ENCODE data around the gene LRRC26.

The LRRC26 gene

DNA sequence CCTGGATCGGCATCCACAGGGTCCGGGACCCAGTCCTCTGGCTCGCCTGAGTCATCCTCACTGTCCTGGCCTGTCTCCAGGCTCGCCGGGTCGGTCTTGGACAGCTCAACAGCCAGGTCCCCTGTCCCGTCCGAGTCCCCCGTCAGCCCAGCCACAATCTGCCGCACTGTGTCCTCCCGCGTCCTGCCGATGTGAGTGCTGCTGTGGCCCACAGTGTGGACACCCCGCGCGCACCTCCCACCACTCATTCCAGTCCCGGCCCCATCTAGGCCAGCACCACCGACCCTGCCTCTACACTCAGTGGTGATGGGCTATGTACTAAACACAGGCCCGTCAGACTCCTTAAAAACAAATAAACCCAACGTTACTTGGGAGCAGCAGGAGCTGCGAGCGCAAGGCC, 11.8 kb upstream of the LRRC26 start:
- DNase-seq = no peak

- DNase-seq = no peak
These were observed 10.6 kb upstream of the LRRC26 start for GRCh38 chr9:137180491-137180890.

DNA sequence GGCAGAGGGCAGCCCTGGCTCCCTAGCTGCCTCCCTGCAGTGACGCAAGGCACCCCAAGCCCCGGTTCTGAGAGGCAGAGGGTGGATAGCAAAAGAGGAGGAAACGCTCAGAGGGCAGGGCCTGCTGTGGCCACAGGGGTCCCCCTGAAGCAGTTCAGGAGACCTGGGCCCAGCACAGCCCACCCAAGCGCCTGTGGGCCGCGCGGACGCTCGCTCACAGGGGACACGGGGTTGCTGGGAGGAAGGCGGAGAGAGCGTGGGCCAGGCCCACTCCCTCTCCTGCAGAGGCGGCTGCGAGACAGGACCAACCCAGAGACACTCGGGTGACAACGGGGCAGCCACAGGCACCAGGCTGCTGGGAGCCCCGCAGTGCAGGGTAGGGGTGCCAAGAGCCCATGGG, 9.9 kb upstream of the LRRC26 start:
- DNase-seq = no peak

DNA sequence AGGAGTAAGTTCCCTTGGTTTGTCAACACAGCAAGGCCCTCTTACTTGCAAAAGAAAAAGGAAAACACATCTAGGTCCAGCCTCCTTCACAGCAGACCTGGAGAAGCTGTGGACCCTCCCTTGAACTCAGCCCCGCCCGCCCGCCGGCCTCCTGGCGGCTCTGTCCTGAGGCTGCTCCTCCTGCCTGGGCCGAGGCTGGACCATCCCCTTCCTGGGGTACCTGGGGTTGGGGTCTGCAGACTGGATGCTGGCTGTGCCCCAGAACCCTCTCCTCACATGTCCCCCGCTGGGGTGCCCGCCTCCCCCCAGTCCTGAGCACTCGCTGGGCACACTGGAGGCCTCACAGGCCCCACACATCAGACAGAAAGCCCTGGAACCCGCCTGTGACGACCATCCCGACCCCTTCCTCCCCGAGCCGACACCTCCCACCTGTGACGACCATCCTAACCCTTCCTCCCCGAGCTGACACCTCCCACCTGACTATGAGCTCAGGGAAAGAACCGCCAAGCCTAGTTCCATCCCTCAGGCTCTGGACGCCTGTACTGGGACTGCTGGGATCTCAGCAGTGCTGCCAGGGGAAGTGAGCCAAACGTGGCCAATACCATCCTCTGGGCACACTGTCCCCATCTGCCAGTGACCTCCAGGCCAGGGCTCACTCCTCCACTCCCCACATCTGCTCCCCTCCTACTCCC, 9.2 kb upstream of the LRRC26 start:
- DNase-seq = no peak

DNA sequence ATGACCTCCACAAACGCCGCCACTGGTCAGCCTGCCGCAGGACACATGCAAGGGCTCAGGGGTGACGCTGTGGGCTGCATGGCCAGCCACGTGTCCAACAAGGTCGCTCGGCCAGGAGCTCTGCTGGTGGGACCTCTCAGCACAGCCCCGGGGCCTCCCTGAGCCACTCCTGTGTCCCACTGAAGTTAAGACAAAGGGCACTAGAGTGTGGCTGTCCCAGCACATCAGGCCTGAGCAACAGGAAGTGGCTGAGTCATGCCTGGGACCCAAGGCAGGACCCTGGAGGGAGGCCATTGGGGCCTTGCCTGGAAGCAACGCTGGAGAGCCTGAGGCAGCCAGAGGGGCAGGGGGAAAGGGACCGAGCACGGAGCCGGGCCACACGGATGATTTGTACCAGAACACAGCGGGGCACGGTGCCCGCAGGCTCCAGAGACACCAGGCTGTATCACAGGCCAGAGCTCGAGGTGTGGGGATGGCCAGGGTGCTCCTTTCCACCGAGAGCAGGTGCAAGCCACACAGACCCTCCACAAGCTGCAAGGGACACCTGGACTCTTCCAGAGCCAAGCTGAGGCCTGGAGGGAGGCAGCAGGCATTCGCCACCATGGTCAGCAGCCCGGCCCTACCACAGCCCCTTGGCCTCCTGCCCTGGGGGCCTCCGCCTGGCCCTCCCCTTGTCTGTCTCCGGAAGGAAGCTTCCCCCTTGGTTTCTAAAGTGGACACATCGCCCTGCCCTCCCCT, 8.5 kb upstream of the LRRC26 start:
- no peak for DNase-seq

DNA sequence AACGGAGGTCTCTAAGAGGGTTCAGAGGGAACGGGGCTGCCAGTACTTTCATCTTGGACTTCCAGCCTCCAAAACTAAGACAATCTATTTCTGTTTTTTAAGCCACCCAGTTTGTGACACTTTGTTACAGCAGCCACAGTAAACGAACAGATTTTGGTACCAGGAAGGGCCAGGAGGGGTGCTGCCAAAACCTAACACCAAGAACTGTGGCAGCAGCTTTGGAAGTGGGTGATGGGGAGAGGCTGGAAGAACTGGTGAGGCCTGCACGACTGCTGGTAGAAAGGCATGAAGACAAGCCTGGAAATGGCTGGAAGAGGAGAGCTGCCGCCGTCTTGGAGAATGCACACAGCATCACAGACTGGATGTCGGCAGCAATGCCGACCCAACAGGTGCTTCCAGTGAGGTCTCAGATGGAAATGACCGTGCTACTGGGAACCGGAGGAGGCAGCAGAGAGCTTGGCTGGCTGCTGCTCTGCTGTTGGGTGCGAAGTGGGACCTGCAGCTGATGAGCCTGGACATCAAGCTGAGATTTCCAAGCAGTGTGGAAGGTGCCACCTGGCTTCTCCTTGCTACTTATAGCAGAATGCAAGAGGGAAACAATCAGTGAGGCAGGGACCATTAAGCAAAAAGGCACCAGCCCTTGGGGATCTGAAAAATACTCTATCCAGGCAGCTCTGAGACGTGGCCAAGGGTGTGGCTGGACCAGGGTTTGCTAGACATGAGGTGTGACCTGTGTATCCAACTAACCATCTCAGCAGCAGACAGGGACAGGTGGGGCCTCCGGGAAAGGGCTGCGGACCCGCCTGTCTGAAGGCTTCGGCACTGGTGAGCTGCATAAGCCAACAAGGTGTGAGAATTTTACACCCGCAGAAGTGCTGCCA, 6.7 kb upstream of the LRRC26 start:
- no peak for DNase-seq

DNA sequence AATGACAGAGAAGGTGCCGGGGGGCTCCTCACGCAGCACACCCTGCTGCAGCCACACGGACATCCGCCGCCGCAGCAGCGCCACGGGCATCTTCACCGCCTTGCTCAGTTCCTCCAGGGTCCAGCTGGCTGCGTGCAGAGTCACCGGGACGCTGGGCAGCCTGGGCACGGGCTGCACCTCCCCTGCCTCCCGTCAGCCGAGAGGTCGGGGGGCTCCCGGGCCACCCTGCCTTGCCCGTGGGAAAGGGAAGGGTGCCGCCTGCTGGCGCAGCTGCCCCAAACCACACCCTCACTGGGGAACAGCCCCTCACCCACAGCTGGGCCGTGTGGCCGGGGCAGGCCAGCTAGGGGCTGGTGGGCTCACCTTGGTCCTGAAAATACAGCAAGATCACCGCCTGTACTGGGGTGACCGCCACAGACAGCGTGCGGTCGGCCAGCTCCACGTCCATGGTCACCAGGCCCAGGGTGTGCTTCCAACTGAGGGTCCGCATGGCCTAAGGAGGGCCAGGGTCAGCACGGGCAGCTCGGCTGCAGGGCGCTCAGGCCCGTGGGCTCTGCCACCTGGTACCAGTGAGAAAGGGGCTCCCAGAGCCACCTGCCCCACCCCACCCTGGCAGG, 5.6 kb upstream of the LRRC26 start:
- DNase-seq = no peak

- no peak for DNase-seq
These were observed 5.0 kb upstream of the LRRC26 start for GRCh38 chr9:137174722-137175293.

DNA sequence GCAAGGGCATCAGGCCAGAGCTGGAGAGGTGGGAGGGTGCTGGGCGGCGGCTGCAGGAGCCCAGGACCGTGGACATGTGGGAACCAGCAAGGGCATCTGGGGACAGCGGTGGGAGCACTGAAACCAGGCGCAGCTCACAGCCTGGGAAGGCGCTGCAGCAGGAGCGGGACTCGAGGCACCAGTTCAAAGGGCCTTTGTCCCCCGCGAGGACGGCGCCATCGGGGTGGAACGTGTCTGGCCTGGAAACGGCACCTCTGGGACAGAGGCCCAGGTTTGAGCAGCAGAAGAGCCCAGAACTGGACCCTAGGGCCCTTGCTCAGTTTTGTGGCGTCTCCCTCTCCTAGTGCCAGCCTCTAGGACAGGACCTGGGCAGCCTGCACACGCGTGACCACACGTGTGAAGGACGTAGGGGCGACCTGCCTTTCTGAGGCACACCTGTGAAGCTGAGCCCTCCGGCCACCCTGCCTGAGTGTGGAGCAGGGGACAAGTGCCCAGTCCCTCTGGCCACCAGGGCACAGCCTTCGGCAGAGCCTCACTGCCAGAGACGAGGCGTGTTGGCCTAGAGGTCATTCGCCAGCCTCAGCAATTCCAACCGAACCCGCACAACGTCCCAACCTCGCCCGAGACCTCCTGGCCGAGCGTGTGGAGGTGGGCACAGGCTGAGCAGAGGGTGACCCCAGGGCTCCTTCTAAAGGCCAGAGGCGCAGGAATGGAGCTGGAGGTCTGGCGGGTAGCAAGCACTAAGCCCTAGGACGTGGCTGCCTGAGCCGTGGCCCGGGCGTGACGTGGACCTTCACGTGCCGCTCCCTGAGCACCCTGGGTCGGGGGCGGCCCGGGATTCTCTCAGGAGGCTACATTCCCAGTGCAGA, 4.2 kb upstream of the LRRC26 start:
- DNase-seq = no peak

GRCh38 chr9:137172901-137173795, 3.3 kb upstream of the LRRC26 start:
- no peak for DNase-seq

- DNase-seq = no peak
These were observed 1.5 kb upstream of the LRRC26 start for GRCh38 chr9:137171149-137171900.

DNA sequence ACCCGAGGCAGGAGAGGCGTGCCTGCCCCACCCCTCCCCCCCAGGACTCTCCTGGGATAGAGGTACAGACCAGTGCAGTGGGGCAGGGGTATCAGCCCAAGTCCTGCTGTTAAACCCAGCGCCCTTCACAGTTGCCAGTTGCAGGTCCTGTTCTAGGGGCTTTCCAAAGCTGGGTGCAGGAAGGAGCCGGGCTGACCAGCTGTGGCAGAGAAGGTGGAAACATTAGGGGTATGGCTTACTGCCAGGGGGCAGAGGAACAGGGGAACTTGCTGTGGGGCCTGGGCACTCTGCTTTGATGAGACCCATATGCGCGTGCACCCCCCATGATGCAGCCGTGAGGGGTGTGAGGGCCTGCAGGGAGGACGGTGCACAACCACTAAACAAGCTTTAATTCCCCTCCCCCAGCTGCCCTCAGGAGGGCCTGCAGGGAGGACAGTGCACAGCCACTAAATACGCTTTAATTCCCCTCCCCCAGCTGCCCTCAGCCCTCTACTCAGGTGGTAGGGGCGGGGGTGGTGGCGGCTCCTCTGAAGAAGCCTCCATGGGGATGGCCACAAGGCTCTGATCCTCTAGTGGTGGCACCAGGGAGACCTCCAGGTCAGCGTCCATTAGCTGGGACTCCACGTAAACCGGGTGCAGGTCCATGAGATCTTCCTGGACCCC, 766 bp upstream of the LRRC26 start:
- no peak for DNase-seq

GRCh38 chr9:137168904-137169856, 671 bp downstream of the LRRC26 start:
- DNase-seq = no peak

DNA sequence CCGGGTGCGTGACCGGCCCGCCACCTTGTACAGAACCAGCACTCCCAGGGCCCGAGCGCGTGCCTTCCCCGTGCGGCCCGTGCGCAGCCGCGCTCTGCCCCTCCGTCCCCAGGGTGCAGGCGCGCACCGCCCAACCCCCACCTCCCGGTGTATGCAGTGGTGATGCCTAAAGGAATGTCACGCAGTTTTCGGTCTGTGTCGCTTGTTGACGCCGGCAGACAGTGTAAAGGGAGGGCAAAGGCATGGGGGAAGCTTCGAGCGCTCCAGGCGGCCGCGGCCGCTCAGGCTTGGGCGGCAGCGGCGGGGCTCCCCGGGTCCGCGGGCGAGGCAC, 1.3 kb downstream of the LRRC26 start:
- DNase-seq = no peak

DNA sequence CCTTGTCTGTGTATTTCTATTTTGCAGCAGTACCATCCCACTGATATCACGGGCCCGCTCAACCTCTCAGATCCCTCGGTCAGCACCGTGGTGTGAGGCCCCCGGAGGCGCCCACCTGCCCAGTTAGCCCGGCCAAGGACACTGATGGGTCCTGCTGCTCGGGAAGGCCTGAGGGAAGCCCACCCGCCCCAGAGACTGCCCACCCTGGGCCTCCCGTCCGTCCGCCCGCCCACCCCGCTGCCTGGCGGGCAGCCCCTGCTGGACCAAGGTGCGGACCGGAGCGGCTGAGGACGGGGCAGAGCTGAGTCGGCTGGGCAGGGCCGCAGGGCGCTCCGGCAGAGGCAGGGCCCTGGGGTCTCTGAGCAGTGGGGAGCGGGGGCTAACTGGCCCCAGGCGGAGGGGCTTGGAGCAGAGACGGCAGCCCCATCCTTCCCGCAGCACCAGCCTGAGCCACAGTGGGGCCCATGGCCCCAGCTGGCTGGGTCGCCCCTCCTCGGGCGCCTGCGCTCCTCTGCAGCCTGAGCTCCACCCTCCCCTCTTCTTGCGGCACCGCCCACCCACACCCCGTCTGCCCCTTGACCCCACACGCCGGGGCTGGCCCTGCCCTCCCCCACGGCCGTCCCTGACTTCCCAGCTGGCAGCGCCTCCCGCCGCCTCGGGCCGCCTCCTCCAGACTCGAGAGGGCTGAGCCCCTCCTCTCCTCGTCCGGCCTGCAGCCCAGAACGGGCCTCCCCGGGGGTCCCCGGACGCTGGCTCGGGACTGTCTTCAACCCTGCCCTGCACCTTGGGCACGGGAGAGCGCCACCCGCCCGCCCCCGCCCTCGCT, 1.9 kb downstream of the LRRC26 start:
- no peak for DNase-seq

DNA sequence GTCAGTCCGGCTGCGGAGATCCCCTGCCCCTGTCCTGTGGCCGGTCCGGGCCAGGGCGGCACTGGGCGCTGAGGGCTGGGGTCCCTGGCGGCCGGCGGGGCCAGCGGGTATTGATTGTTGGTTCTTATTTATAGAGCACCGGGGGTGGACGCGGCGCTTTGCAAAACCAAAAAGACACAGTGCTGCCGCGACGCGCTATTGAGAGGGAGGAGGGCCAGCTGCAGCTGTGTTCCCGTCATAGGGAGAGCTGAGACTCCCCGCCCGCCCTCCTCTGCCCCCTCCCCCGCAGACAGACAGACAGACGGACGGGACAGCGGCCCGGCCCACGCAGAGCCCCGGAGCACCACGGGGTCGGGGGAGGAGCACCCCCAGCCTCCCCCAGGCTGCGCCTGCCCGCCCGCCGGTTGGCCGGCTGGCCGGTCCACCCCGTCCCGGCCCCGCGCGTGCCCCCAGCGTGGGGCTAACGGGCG, 2.5 kb downstream of the LRRC26 start:
- DNase-seq = no peak
